Activated CD4-positive, alpha-beta T cell treated with anti-CD3 and anti-CD28 coated beads, Interleukin-2, amount 50 U/mL, for 4 hours (primary cell): Measurements from ENCODE around the gene ANK2.

Experiments used
- DNase-seq, 2 experiments: peaks; one replicate each; pipeline ENCODE4 v3.0.0-alpha.2; 2020

Gene ANK2

GRCh38 chr4:113293043-113293560 lies 243.6 kb downstream of the ANK2 start:
- DNase-seq, result no peak

- DNase-seq, result no peak
These were observed 244.2 kb downstream of the ANK2 start for GRCh38 chr4:113293674-113294073.

GRCh38 chr4:113294908-113295307 lies 245.5 kb downstream of the ANK2 start:
- no peak for DNase-seq

- DNase-seq, result no peak
These were observed 251.0 kb downstream of the ANK2 start for GRCh38 chr4:113300471-113300928.

- DNase-seq, result no peak
These were observed 252.6 kb downstream of the ANK2 start for GRCh38 chr4:113302051-113302450.

- DNase-seq, result no peak
These were observed 253.9 kb downstream of the ANK2 start for GRCh38 chr4:113303315-113303714.

GRCh38 chr4:113311047-113311446 lies 261.6 kb downstream of the ANK2 start:
- DNase-seq, result no peak

- no peak for DNase-seq
These were observed 263.1 kb downstream of the ANK2 start for GRCh38 chr4:113312529-113312928.

- DNase-seq, result no peak
These were observed 265.0 kb downstream of the ANK2 start for GRCh38 chr4:113314426-113314825.

- DNase-seq, result no peak
These were observed 267.4 kb downstream of the ANK2 start for GRCh38 chr4:113316879-113317278.

GRCh38 chr4:113317523-113317922 lies 268.1 kb downstream of the ANK2 start:
- no peak for DNase-seq

GRCh38 chr4:113322736-113323135 lies 273.3 kb downstream of the ANK2 start:
- no peak for DNase-seq

- no peak for DNase-seq
These were observed 276.6 kb downstream of the ANK2 start for GRCh38 chr4:113325876-113326615.

- no peak for DNase-seq
These were observed 278.0 kb downstream of the ANK2 start for GRCh38 chr4:113327494-113327893.

GRCh38 chr4:113328514-113328913 lies 279.1 kb downstream of the ANK2 start:
- DNase-seq, result no peak

- DNase-seq, result no peak
These were observed 280.7 kb downstream of the ANK2 start for GRCh38 chr4:113330200-113330599.

GRCh38 chr4:113331811-113332210 lies 282.4 kb downstream of the ANK2 start:
- no peak for DNase-seq

GRCh38 chr4:113332701-113333100 lies 283.2 kb downstream of the ANK2 start:
- DNase-seq, result no peak

- DNase-seq, result no peak
These were observed 286.3 kb downstream of the ANK2 start for GRCh38 chr4:113335746-113336145.

- no peak for DNase-seq
These were observed 287.1 kb downstream of the ANK2 start for GRCh38 chr4:113336556-113336955.

GRCh38 chr4:113339430-113339813 lies 290.0 kb downstream of the ANK2 start:
- DNase-seq, result no peak

- no peak for DNase-seq
These were observed 294.6 kb downstream of the ANK2 start for GRCh38 chr4:113344100-113344499.

GRCh38 chr4:113347245-113347644 lies 297.8 kb downstream of the ANK2 start:
- no peak for DNase-seq

- no peak for DNase-seq
These were observed 300.0 kb downstream of the ANK2 start for GRCh38 chr4:113349430-113349829.

- no peak for DNase-seq
These were observed 301.1 kb downstream of the ANK2 start for GRCh38 chr4:113350576-113350975.
